GM19025 (cell line): ENCODE data around the gene NEK11.
"Not testable (repeated sequence)": the region's sequence is repeated elsewhere in the genome, so short reads cannot be mapped to it uniquely, and the experiment has no call there.

Experiments
- ATAC-seq: cut with Tn5 transposase; IDR thresholded peaks from one replicate; pipeline ENCODE4 v1.9.1; 2021; ENCODE audit warnings: mild to moderate bottlenecking, low read depth, moderate library complexity; ENCODE audit not compliant: unreplicated experiment

The NEK11 gene

GRCh38 chr3:131038326-131038725, 11.6 kb downstream of the NEK11 start:
- no peak for ATAC-seq

- not testable (repeated sequence) for ATAC-seq
Observed at GRCh38 chr3:131042271-131042985, 15.8 kb downstream of the NEK11 start.

DNA sequence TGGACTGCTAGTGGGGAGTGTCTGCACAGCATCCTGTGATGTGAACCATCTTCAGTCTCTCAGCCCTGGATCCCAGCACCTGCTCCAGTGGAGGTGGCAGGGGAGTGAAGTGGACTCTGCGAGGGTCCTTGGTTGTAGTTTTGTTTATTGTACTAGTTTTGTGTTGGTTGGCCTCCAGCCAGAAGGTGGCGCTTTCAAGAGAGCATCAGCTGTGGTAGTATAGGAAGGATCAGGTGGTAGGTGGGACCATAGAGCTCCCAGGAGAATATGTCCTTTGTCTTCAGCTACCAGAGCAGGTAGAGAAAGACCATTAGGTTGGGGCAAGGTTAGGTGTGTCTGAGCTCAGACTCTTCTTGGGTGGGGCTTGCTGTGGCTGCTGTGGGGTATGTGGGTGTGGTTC, 20.9 kb downstream of the NEK11 start:
- ATAC-seq = no peak

DNA sequence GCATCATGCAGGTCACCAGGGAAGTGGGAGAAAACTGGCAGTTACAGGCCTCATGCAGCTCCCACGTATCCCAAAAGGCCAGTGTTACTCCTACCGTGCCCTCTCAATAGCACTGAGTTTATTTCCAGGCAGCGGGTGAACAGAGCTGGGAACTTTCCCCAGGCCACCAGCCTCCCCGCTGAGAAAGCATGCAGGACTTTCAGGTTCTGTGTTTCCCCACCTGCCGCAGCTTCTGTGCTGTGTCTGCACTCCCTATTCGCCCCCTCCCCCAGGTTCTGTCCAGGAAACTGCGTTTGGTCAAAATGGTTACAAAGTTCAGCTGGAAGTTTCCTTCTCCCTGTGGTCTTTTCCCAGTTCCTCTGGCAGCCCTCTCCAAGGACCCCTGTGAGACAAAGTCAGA, 21.4 kb downstream of the NEK11 start:
- ATAC-seq = no peak

GRCh38 chr3:131050001-131050400, 23.3 kb downstream of the NEK11 start:
- ATAC-seq = no peak

DNA sequence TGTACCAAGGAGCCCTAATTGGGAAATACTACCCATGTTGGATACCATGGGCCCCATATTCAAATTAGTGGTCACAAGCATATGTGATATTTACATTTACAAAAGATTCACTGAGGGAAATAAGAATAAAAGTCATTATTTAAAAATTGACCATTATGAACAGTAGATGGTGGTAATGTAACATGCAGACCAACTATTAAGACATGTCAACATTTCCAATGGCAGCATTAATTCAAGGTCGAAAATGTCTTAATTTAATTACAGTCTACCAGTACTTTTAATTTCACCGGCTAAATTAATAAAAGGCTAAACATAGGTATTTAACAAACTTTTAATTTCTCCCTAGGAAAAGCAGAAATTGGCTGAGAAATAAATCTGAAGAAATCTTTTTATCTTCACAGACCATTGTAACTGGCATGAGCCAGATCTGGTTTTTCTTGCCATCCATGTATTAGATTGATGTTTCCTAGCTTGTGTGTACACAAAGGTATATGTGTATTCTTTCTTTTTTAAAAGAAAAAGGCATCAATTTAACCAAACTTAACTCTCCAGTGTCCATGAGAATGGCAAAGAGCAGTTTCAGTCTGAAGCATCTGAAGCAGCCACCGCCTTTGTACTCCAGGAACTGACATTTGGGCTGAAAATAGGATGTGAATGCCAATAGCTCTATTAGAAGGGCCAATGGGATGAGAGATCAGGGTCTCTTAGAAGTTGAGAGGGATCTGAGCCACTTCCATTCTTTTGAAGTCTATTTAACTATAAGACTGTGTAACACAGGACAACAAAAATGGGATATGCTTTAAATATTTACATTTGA, 26.6 kb downstream of the NEK11 start:
- ATAC-seq = no peak

GRCh38 chr3:131067983-131068382, 41.3 kb downstream of the NEK11 start:
- no peak for ATAC-seq

DNA sequence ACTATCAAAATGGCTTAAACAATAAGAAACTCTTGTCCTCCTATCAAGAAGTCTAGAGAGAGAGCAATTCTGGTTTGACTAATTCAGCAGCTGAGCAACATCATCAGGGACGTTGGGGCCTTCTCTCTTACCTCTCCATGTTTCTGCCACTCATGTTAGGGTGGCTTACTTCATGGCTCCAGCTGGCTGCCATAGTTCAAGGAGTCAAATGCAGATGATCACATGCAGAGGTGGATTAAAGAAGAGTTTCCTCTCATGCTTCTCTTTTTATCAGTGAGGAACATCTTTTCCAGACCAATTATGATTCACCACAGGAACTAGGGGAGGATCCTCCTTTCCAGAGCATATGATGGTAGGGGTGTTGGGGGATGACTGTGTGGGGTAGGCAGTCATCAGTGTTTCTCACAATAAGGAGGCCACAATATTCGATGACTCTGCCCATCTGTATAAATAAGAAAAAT, 45.5 kb downstream of the NEK11 start:
- no peak for ATAC-seq

GRCh38 chr3:131072845-131073244, 46.2 kb downstream of the NEK11 start:
- ATAC-seq = no peak

GRCh38 chr3:131075632-131076328, 49.1 kb downstream of the NEK11 start:
- ATAC-seq = no peak

DNA sequence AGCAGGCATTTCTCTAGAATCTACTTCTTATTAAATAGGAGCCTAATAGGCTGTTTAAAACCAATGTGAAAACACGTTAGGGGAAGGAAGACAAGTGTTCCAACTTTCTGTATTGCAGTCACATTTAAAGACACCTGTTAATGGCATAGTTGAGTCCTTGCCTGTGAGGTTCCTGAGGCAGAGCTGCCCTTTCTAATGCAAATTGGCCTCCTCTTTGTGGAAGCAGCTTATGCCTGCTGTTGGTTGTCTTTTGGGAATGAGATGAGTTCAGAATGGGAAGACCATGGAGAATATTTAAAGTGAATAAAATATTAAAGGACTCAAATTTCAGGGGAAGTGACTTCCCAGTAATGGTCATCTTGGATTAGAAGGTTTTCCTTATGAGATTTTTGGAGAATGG, 51.2 kb downstream of the NEK11 start:
- ATAC-seq = no peak

DNA sequence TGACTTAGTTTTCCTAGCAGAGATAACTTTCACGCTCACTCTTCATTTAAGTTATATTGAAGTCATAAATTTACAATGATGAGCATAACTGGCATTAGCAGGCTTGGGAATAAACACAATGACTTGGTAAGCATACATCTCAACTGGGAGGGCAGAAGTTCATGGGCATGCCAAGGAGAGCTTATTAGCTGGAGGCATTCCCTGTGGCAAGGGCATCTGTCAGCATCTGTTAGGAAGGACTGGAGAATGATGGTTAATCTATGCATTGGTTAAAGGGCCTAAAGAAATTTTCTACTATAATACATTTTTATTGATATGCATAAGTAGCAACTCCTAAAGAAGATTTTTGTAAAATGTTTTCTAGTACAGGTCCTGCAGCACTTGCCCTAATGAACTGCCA, 52.4 kb downstream of the NEK11 start:
- ATAC-seq = no peak

- ATAC-seq = no peak
Observed at GRCh38 chr3:131081224-131081623, 54.5 kb downstream of the NEK11 start.

DNA sequence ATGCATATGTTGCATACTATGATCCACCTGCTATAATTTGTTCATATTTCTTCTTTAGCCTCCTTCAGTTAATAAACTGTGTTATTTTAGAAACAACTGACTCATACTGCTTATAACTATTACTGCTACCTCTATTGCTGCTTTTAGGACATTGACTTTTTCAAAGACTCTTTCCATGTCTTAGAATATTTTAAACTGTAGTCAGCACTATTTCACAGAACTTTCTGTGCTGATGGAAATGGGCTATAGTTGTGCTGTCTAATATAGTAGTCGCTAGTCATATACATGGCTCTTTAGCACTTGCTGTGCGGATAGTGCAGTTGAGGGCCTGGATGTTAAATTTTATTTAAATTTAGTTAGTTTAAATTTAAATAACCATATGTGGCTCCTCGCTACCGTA, 55.6 kb downstream of the NEK11 start:
- no peak for ATAC-seq

DNA sequence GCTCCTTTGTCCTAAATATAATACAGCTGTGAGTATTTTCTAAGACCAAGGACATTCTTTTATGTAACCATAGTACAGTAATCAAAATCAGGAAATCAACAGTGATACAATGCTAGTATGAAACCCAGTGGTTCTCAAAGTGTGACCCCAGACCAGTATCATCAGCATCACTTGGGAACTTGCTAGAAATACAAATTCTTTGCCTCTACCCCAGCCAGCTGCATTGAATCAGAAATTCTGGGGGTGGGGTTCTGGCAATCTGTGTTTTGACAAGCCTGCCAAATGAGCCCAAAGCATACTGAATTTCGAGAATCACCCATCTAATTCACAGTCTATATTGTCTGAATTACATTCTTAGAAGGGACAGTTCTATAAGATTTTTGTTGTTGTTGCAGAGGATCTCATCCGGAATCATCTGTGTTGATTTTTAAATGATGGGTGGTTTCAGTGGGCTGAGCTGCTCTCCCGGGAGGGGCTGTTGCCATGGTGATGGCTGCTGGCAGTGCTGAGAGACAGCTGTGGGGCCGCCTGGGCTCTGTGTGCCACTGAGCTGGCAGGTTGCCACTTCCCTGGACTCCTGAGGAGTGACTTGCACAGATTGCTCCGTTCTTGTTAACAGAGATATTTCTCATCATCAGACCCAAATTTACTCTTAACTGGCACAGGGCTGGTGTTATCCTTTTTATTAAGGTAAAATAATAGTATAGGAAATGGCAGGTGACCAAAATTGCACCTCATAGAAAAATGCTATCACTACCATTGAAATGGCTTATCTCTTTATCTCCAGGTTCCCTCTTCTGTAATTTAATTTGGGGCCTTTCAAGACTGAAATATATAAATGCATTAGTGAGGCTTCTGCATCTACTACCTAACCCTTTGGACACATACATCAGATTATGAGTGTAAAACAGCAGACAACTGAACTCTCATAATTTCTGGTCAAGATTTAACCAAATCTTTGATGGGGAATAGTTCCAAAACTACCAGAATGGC, 56.5 kb downstream of the NEK11 start:
- ATAC-seq = no peak

DNA sequence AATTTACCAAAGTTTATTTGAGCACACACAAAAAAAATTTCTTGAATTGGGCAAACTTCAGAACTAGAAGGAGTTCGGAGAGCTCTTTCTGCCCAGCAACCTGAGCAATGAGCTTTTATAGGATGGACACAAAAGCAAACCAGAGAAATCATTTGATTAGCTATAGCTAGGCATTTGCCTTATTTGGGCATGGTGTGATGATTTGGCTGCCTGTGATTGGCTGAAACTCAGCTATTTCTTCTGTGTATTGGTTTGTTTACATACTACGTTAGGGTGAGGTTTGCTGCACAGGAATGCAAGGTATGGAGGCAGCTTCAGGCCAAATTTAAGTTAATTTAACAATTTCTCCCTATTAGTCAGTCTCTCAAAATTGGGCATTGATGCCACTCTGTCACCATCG, 65.1 kb downstream of the NEK11 start:
- ATAC-seq = no peak

DNA sequence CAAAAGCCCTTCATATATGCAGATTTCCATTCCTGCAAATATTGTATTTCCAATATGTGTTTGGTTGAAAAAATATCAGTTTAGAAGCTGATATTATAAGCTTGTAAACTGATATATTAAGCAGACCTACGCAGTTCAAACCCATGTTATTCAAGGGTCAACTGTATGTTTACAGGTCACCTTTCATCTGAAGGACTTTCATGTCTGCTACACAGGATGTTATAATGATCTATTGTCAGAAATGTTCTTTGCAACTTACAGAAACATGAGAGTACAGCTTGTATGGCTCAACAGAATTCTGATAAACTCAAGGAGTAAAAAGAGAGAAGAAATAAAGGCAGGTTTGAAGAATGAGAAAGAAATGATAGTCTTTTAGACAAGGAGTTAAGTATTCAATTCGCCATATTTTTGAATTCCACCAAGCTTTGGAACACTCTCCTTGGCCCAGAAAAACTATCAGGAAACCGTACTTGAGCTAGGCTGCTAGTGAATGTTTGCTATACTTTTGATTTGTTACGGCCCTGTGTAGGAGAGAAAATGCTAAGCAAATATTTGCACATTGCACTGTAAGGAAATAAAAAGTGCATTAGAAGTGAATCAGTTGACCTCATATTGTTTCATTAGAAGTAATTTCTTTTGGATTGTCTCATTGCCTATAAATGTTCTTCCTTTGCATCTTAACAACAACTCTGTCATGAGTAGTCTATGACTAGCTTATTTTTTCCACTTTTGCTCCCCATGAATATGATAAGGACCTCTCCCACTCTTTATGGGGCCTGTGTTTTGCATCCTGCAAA, 81.2 kb downstream of the NEK11 start:
- no peak for ATAC-seq

- no peak for ATAC-seq
Observed at GRCh38 chr3:131109156-131109555, 82.5 kb downstream of the NEK11 start.

- ATAC-seq = no peak
Observed at GRCh38 chr3:131110087-131110486, 83.4 kb downstream of the NEK11 start.
